Measurements from ENCODE around the gene IGF1R.

Gene IGF1R

GRCh38 chr15:98878172-98878571 is 229.8 kb downstream of the IGF1R start:
- no peak overlapping the region for H3K4me3 ChIP-seq (ENCODE audit: low read depth, low read length)

- no peak overlapping the region for H3K4me3 ChIP-seq (ENCODE audit: low read depth, low read length)
Measured at GRCh38 chr15:98878862-98879261, 230.5 kb downstream of the IGF1R start.

- H3K4me3 ChIP-seq (ENCODE audit: low read depth, low read length), result no peak overlapping the region
Measured at GRCh38 chr15:98881526-98882520, 233.5 kb downstream of the IGF1R start.

- H3K4me3 ChIP-seq (ENCODE audit: low read depth, low read length), result no peak overlapping the region
Measured at GRCh38 chr15:98883478-98883877, 235.1 kb downstream of the IGF1R start.

- H3K4me3 ChIP-seq (ENCODE audit: low read depth, low read length), result no peak overlapping the region
Measured at GRCh38 chr15:98884894-98885293, 236.6 kb downstream of the IGF1R start.

- H3K4me3 ChIP-seq (ENCODE audit: low read depth, low read length), result no peak overlapping the region
Measured at GRCh38 chr15:98887976-98888375, 239.6 kb downstream of the IGF1R start.

- H3K4me3 ChIP-seq (ENCODE audit: low read depth, low read length), result no peak overlapping the region
Measured at GRCh38 chr15:98888820-98889479, 240.6 kb downstream of the IGF1R start.

- H3K4me3 ChIP-seq (ENCODE audit: low read depth, low read length), result no peak overlapping the region
Measured at GRCh38 chr15:98889930-98890695, 241.8 kb downstream of the IGF1R start.

GRCh38 chr15:98891301-98891700 is 243.0 kb downstream of the IGF1R start:
- no peak overlapping the region for H3K4me3 ChIP-seq (ENCODE audit: low read depth, low read length)

- H3K4me3 ChIP-seq (ENCODE audit: low read depth, low read length), result no peak overlapping the region
Measured at GRCh38 chr15:98893401-98893800, 245.1 kb downstream of the IGF1R start.

GRCh38 chr15:98894312-98894711 is 246.0 kb downstream of the IGF1R start:
- no peak overlapping the region for H3K4me3 ChIP-seq (ENCODE audit: low read depth, low read length)

- H3K4me3 ChIP-seq (ENCODE audit: low read depth, low read length), result no peak overlapping the region
Measured at GRCh38 chr15:98896002-98896721, 247.8 kb downstream of the IGF1R start.

GRCh38 chr15:98896802-98897732 is 248.7 kb downstream of the IGF1R start:
- no peak overlapping the region for H3K4me3 ChIP-seq (ENCODE audit: low read depth, low read length)

- no peak overlapping the region for H3K4me3 ChIP-seq (ENCODE audit: low read depth, low read length)
Measured at GRCh38 chr15:98898122-98898521, 249.8 kb downstream of the IGF1R start.

GRCh38 chr15:98899272-98900021 is 251.1 kb downstream of the IGF1R start:
- H3K4me3 ChIP-seq (ENCODE audit: low read depth, low read length), result no peak overlapping the region

GRCh38 chr15:98900356-98900755 is 252.0 kb downstream of the IGF1R start:
- no peak overlapping the region for H3K4me3 ChIP-seq (ENCODE audit: low read depth, low read length)

GRCh38 chr15:98901434-98902072 is 253.2 kb downstream of the IGF1R start:
- H3K4me3 ChIP-seq (ENCODE audit: low read depth, low read length), result no peak overlapping the region

- H3K4me3 ChIP-seq (ENCODE audit: low read depth, low read length), result no peak overlapping the region
Measured at GRCh38 chr15:98902931-98903330, 254.6 kb downstream of the IGF1R start.
